Activated naive CD4-positive, alpha-beta T cell treated with anti-CD3 and anti-CD28 coated beads, Interleukin-2, amount 50 U/mL, for 72 hours (primary cell): Measurements from ENCODE around the gene C11orf21. TPM values are rescaled to one million over a fixed set of nuclear protein-coding genes. Genes with fewer than 3 reads are reported as not detected.

Source experiments
- ATAC-seq, 2 donors: fragments of 150-1000 bp; cut with Tn5 transposase; 2 replicates each; pipeline ENCODE4 v1.10.0; 2021; ENCODE audit warnings: mild to moderate bottlenecking in 2 of 2, moderate library complexity in 2 of 2
- DNase-seq, 2 donors: peaks; one replicate each; pipeline ENCODE4 v3.0.0; 2021 to 2022; ENCODE audit warnings: low spot score in 2 of 2
- H3K27ac Mint-ChIP-seq, 2 donors: one replicate each; pipeline ENCODE4 v1.8.0; 2022; ENCODE audit warnings: mild to moderate bottlenecking in 2 of 2, mixed read lengths in 2 of 2
- H3K36me3 Mint-ChIP-seq, 2 donors: one replicate each; pipeline ENCODE4 v1.8.0; 2022; ENCODE audit warnings: mixed read lengths in 2 of 2
- H3K9me3 Mint-ChIP-seq, 2 donors: one replicate each; pipeline ENCODE4 v1.8.0; 2022; ENCODE audit warnings: mixed read lengths in 2 of 2
- total RNA-seq, 2 donors: library from RNA; stranded (reverse); gene quantifications; one replicate each; pipeline ENCODE4 v1.2.3, GENCODE V29; 2022

Gene C11orf21
- total RNA-seq, 2 donors from 2014 or later = 7.8 to 10.2 TPM

GRCh38 chr11:2328656-2329354, 27.1 kb upstream of the C11orf21 start:
- no peak overlapping the region for H3K27ac Mint-ChIP-seq
- H3K36me3 Mint-ChIP-seq = peaks cover 0 to 15% of the 10 kb centered on the region in 2 donors
- H3K9me3 Mint-ChIP-seq = peaks cover 0 to 7% of the 10 kb centered on the region in 2 donors
- DNase-seq (no peak), ATAC-seq (no peak)

- H3K9me3 Mint-ChIP-seq = peaks cover 5 to 7% of the 10 kb centered on the region in 2 donors
- peaks cover 0 to 15% of the 10 kb centered on the region in 2 donors for H3K36me3 Mint-ChIP-seq
- DNase-seq (no peak), ATAC-seq (no peak)
- H3K27ac Mint-ChIP-seq = peak overlapping the region in 1 of 2 donors; percentile 48
Measured at GRCh38 chr11:2328021-2328420, 26.3 kb upstream of the C11orf21 start.

GRCh38 chr11:2327032-2327431, 25.3 kb upstream of the C11orf21 start:
- H3K9me3 Mint-ChIP-seq = peaks cover 5 to 7% of the 10 kb centered on the region in 2 donors
- DNase-seq = no peak
- no peak for ATAC-seq
- no peak overlapping the region for H3K27ac Mint-ChIP-seq
- peaks cover 0 to 15% of the 10 kb centered on the region in 2 donors for H3K36me3 Mint-ChIP-seq

GRCh38 chr11:2325719-2326118, 24.0 kb upstream of the C11orf21 start:
- Mint-ChIP-seq H3K27ac (no peak overlapping the region), H3K36me3 (peaks cover 0 to 4% of the 10 kb centered on the region in 2 donors), H3K9me3 (peaks cover 2 to 5% of the 10 kb centered on the region in 2 donors)
- ATAC-seq (no peak), DNase-seq (no peak)

GRCh38 chr11:2325123-2325522, 23.4 kb upstream of the C11orf21 start:
- no peak for ATAC-seq
- Mint-ChIP-seq H3K9me3 (peaks cover 0 to 5% of the 10 kb centered on the region in 2 donors), H3K27ac (no peak overlapping the region), H3K36me3 (no peaks in the 10 kb centered on the region)
- no peak for DNase-seq

- Mint-ChIP-seq H3K9me3 (peaks cover 0 to 5% of the 10 kb centered on the region in 2 donors), H3K36me3 (no peaks in the 10 kb centered on the region), H3K27ac (no peak overlapping the region)
- no peak for ATAC-seq
- no peak for DNase-seq
Measured at GRCh38 chr11:2321311-2321683, 19.6 kb upstream of the C11orf21 start.

GRCh38 chr11:2320568-2321310, 19.0 kb upstream of the C11orf21 start:
- Mint-ChIP-seq H3K9me3 (peaks cover 0 to 5% of the 10 kb centered on the region in 2 donors), H3K27ac (no peak overlapping the region), H3K36me3 (no peaks in the 10 kb centered on the region)
- DNase-seq = no peak
- ATAC-seq = no peak

- ATAC-seq (no peak), DNase-seq (no peak)
- Mint-ChIP-seq H3K9me3 (peaks cover 0 to 5% of the 10 kb centered on the region in 2 donors), H3K36me3 (no peaks in the 10 kb centered on the region), H3K27ac (no peak overlapping the region)
Measured at GRCh38 chr11:2319791-2320472, 18.2 kb upstream of the C11orf21 start.

GRCh38 chr11:2318707-2319106, 17.0 kb upstream of the C11orf21 start:
- Mint-ChIP-seq H3K36me3 (no peaks in the 10 kb centered on the region), H3K9me3 (peaks cover 0 to 5% of the 10 kb centered on the region in 2 donors), H3K27ac (no peak overlapping the region)
- no peak for DNase-seq
- no peak for ATAC-seq

- H3K36me3 Mint-ChIP-seq = no peaks in the 10 kb centered on the region
- no peaks in the 10 kb centered on the region for H3K9me3 Mint-ChIP-seq
- no peak overlapping the region for H3K27ac Mint-ChIP-seq
- ATAC-seq (no peak), DNase-seq (no peak)
Measured at GRCh38 chr11:2318123-2318522, 16.4 kb upstream of the C11orf21 start.

GRCh38 chr11:2317354-2318050, 15.8 kb upstream of the C11orf21 start:
- Mint-ChIP-seq H3K36me3 (no peaks in the 10 kb centered on the region), H3K9me3 (no peaks in the 10 kb centered on the region), H3K27ac (peak overlapping the region in 1 of 2 donors; percentile 34)
- ATAC-seq = no peak
- no peak for DNase-seq

- H3K9me3 Mint-ChIP-seq = no peaks in the 10 kb centered on the region
- H3K27ac Mint-ChIP-seq = peak overlapping the region in 1 of 2 donors; percentile 34
- no peaks in the 10 kb centered on the region for H3K36me3 Mint-ChIP-seq
Measured at GRCh38 chr11:2316963-2317244, 15.2 kb upstream of the C11orf21 start.

GRCh38 chr11:2316169-2316962, 14.6 kb upstream of the C11orf21 start:
- DNase-seq = no peak
- Mint-ChIP-seq H3K9me3 (no peaks in the 10 kb centered on the region), H3K27ac (peak overlapping the region in 1 of 2 donors; percentile 34), H3K36me3 (no peaks in the 10 kb centered on the region)
- no peak for ATAC-seq

More at GRCh38 chr11:2316963-2317244, 15.2 kb upstream of the C11orf21 start:
- no peak for ATAC-seq
- DNase-seq = no peak

- DNase-seq (no peak), ATAC-seq (no peak)
- Mint-ChIP-seq H3K27ac (no peak overlapping the region), H3K36me3 (no peaks in the 10 kb centered on the region), H3K9me3 (no peaks in the 10 kb centered on the region)
Measured at GRCh38 chr11:2315395-2316168, 13.9 kb upstream of the C11orf21 start.

- H3K27ac Mint-ChIP-seq = peak overlapping the region in 1 of 2 donors; percentile 9
- no peaks in the 10 kb centered on the region for H3K9me3 Mint-ChIP-seq
- H3K36me3 Mint-ChIP-seq = no peaks in the 10 kb centered on the region
- DNase-seq (no peak), ATAC-seq (no peak)
Measured at GRCh38 chr11:2314525-2315394, 13.0 kb upstream of the C11orf21 start.
